Kidney capillary endothelial cell (primary cell): ENCODE results near the gene NEGR1.

ENCODE experiments used
- DNase-seq: peaks from one replicate; pipeline ENCODE4 v3.0.0-alpha.2; 2018; ENCODE audit warnings: low spot score

Gene NEGR1

GRCh38 chr1:71630073-71630472, 652.3 kb downstream of the NEGR1 start:
- DNase-seq = no peak

- DNase-seq = no peak
These were observed 657.3 kb downstream of the NEGR1 start for GRCh38 chr1:71625004-71625403.

- no peak for DNase-seq
These were observed 658.5 kb downstream of the NEGR1 start for GRCh38 chr1:71623888-71624287.

GRCh38 chr1:71621785-71622184, 660.6 kb downstream of the NEGR1 start:
- no peak for DNase-seq

GRCh38 chr1:71618766-71619530, 663.4 kb downstream of the NEGR1 start:
- no peak for DNase-seq

GRCh38 chr1:71618191-71618590, 664.1 kb downstream of the NEGR1 start:
- no peak for DNase-seq

GRCh38 chr1:71610476-71610875, 671.9 kb downstream of the NEGR1 start:
- no peak for DNase-seq

- no peak for DNase-seq
These were observed 679.1 kb downstream of the NEGR1 start for GRCh38 chr1:71603044-71603776.

GRCh38 chr1:71600023-71600422, 682.3 kb downstream of the NEGR1 start:
- DNase-seq = no peak

- no peak for DNase-seq
These were observed 683.0 kb downstream of the NEGR1 start for GRCh38 chr1:71599306-71599705.

GRCh38 chr1:71593523-71593922, 688.8 kb downstream of the NEGR1 start:
- DNase-seq = no peak

- DNase-seq = no peak
These were observed 689.6 kb downstream of the NEGR1 start for GRCh38 chr1:71592646-71593274.

GRCh38 chr1:71589005-71589404, 693.3 kb downstream of the NEGR1 start:
- no peak for DNase-seq

- DNase-seq = no peak
These were observed 694.4 kb downstream of the NEGR1 start for GRCh38 chr1:71587961-71588360.

- DNase-seq = no peak
These were observed 696.3 kb downstream of the NEGR1 start for GRCh38 chr1:71586030-71586429.

- DNase-seq = no peak
These were observed 698.6 kb downstream of the NEGR1 start for GRCh38 chr1:71583756-71584155.

- no peak for DNase-seq
These were observed 699.7 kb downstream of the NEGR1 start for GRCh38 chr1:71582673-71583072.

GRCh38 chr1:71577451-71578131, 704.7 kb downstream of the NEGR1 start:
- no peak for DNase-seq

- DNase-seq = no peak
These were observed 710.3 kb downstream of the NEGR1 start for GRCh38 chr1:71572038-71572437.

- no peak for DNase-seq
These were observed 715.9 kb downstream of the NEGR1 start for GRCh38 chr1:71566413-71566812.

GRCh38 chr1:71565831-71566230, 716.5 kb downstream of the NEGR1 start:
- no peak for DNase-seq

GRCh38 chr1:71565262-71565661, 717.1 kb downstream of the NEGR1 start:
- DNase-seq = no peak

GRCh38 chr1:71562298-71562697, 720.0 kb downstream of the NEGR1 start:
- DNase-seq = no peak
